Panc1 (cell line): ENCODE results near the gene ACP7. TPM values are rescaled to one million over a fixed set of nuclear protein-coding genes. Genes with fewer than 3 reads are reported as not detected.

ENCODE experiments used
- ATAC-seq: fragments of 200-7000 bp; cut with Tn5 transposase; 2 replicates; pipeline ENCODE4 v1.9.1; 2020; ENCODE audit warnings: mild to moderate bottlenecking, moderate library complexity
- BruUV-seq: library from RNA; stranded (reverse); fragments of 400-500 nt; replicated peaks from 2 replicates; lab custom pipeline; 2021; lab: Mats Ljungman, UMichigan
- CTCF ChIA-PET: fragments of 300-600 bp; sonication (Branson Sonifier 250); formaldehyde crosslinking; loops from one replicate; lab custom pipeline; 2022; ENCODE audit warnings: antibody characterized with exemption; lab: Charles Lee
- POLR2A ChIA-PET: fragments of 300-600 bp; sonication (Branson Sonifier 250); formaldehyde crosslinking; loops from one replicate; lab custom pipeline; 2022; ENCODE audit warnings: antibody characterized with exemption; lab: Charles Lee
- DNase-seq: peaks from one replicate; pipeline ENCODE4 v3.0.0-alpha.2; 2010; ENCODE audit warnings: low read depth, low spot score
- H3K27ac ChIP-seq: 2 replicates; pipeline ENCODE4 v1.5.1; 2011; ENCODE audit warnings: mild to moderate bottlenecking, low read length, inconsistent platforms
- H3K27me3 ChIP-seq: fragments of 200-500 bp; sonication (Bioruptor generic); 2 replicates; pipeline ENCODE4 v1.6.0; 2014; ENCODE audit warnings: low read length, inconsistent platforms; ENCODE audit not compliant: control insufficient read depth, insufficient read depth
- H3K36me3 ChIP-seq: fragments of 200-500 bp; sonication (Bioruptor generic); 2 replicates; pipeline ENCODE4 v1.5.1; 2014; ENCODE audit warnings: inconsistent platforms, mild to moderate bottlenecking, low read length, moderate library complexity; ENCODE audit not compliant: control insufficient read depth, insufficient read depth
- H3K4me1 ChIP-seq: 2 replicates; pipeline ENCODE4 v1.5.1; 2011; ENCODE audit warnings: inconsistent platforms, mild to moderate bottlenecking, low read length, moderate library complexity; ENCODE audit not compliant: control insufficient read depth, insufficient read depth
- H3K4me3 ChIP-seq, 2 experiments: 2 replicates each; pipeline ENCODE4 v1.5.1; 2011 to 2012; ENCODE audit warnings: low read depth in 2 of 2, low read length in 2 of 2, mild to moderate bottlenecking in 2 of 2, inconsistent platforms in 1 of 2, moderate library complexity in 1 of 2
- H3K9me3 ChIP-seq: fragments of 200-500 bp; sonication (Bioruptor generic); 2 replicates; pipeline ENCODE4 v1.5.1; 2014; ENCODE audit warnings: low read depth, mild to moderate bottlenecking, inconsistent platforms, low read length, moderate library complexity; ENCODE audit not compliant: control insufficient read depth, insufficient read depth
- CTCF ChIP-seq: fragments of 450-650 bp; IDR thresholded peaks from 2 replicates; pipeline ENCODE4 v1.5.1; 2017; ENCODE audit warnings: mild to moderate bottlenecking
- POLR2AphosphoS5 ChIP-seq: IDR thresholded peaks from 2 replicates; pipeline ENCODE4 v1.6.1; 2012; ENCODE audit warnings: mild to moderate bottlenecking, low read depth, low read length, moderate library complexity
- SIN3A ChIP-seq: IDR thresholded peaks from 2 replicates; pipeline ENCODE4 v1.6.1; 2012; ENCODE audit warnings: low read depth, mild to moderate bottlenecking, low read length, moderate library complexity, borderline replicate concordance; ENCODE audit not compliant: insufficient read depth
- TCF7L2 ChIP-seq: IDR thresholded peaks from 2 replicates; pipeline ENCODE4 v1.6.1; 2011; ENCODE audit warnings: mild to moderate bottlenecking, low read depth, low read length, inconsistent platforms
- in situ Hi-C: cut with HindIII; loops from 2 replicates; pipeline ENCODE4 v1.10.0; 2016; ENCODE audit warnings: low sequenced_read_pairs, low pct_unique_long_range_greater_than_20kb
- intact Hi-C: fragments of 100-400 bp; cut with micrococcal nuclease; formaldehyde crosslinking; loops from one replicate; pipeline ENCODE4 v1.10.0; 2022; ENCODE audit not compliant: unreplicated experiment
- total RNA-seq: library from RNA; stranded (reverse); gene quantifications from one replicate; pipeline ENCODE4 v1.2.1, GENCODE V29; 2021; ENCODE audit not compliant: unreplicated experiment
- TF ChIP-seq, protein P1 (sequence below), 2 experiments: IDR thresholded peaks; 2 replicates each; pipeline ENCODE4 v1.6.1; 2011 to 2012; ENCODE audit warnings: low read depth in 2 of 2, control low read depth in 1 of 2, low read length in 1 of 2, mild to moderate bottlenecking in 1 of 2, moderate library complexity in 1 of 2; ENCODE audit not compliant: insufficient read depth in 1 of 2

The ACP7 gene
- total RNA-seq, 1 experiment from 2014 or later = 10.3 TPM

- DNase-seq (no peak), ATAC-seq (peak; percentile 64)
- ChIA-PET POLR2A (interaction anchor here (1.2 kb wide), 1 partner anchor 43 kb away, joined by 4 read pairs; no protein-coding TSS in a partner anchor), CTCF (interaction anchor here (0.6 to 1.1 kb wide), 4 partner anchors 22 to 282 kb away, joined by 4 to 8 read pairs (median 4); no protein-coding TSS in a partner anchor)
- in situ Hi-C loops = no loop called here
- peaks cover 31% of the 10 kb centered on the region for H3K4me1 ChIP-seq
- H3K36me3 ChIP-seq = no peaks in the 10 kb centered on the region
- H3K4me3 ChIP-seq = no peak overlapping the region
- intact Hi-C loops = no loop called here
- H3K9me3 ChIP-seq = no peaks in the 10 kb centered on the region
- H3K27me3 ChIP-seq = no peaks in the 10 kb centered on the region
- TF ChIP-seq CTCF (no peak), TCF7L2 (no peak), POLR2AphosphoS5 (no peak), SIN3A (no peak)
- TF ChIP-seq, protein P1, sequence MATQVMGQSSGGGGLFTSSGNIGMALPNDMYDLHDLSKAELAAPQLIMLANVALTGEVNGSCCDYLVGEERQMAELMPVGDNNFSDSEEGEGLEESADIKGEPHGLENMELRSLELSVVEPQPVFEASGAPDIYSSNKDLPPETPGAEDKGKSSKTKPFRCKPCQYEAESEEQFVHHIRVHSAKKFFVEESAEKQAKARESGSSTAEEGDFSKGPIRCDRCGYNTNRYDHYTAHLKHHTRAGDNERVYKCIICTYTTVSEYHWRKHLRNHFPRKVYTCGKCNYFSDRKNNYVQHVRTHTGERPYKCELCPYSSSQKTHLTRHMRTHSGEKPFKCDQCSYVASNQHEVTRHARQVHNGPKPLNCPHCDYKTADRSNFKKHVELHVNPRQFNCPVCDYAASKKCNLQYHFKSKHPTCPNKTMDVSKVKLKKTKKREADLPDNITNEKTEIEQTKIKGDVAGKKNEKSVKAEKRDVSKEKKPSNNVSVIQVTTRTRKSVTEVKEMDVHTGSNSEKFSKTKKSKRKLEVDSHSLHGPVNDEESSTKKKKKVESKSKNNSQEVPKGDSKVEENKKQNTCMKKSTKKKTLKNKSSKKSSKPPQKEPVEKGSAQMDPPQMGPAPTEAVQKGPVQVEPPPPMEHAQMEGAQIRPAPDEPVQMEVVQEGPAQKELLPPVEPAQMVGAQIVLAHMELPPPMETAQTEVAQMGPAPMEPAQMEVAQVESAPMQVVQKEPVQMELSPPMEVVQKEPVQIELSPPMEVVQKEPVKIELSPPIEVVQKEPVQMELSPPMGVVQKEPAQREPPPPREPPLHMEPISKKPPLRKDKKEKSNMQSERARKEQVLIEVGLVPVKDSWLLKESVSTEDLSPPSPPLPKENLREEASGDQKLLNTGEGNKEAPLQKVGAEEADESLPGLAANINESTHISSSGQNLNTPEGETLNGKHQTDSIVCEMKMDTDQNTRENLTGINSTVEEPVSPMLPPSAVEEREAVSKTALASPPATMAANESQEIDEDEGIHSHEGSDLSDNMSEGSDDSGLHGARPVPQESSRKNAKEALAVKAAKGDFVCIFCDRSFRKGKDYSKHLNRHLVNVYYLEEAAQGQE (IDR thresholded peaks at IDR 0.05; ENCODE audit: insufficient read depth in 1 of 2, low read depth in 2 of 2, low read length in 1 of 2) = no peak
- BruUV-seq = TSS peak; percentile 22
- peak overlapping the region; percentile 0; the same call in 1 of the 2 replicates for H3K27ac ChIP-seq
Measured at GRCh38 chr19:39144290-39145071, 60.3 kb downstream of the ACP7 start.

DNA sequence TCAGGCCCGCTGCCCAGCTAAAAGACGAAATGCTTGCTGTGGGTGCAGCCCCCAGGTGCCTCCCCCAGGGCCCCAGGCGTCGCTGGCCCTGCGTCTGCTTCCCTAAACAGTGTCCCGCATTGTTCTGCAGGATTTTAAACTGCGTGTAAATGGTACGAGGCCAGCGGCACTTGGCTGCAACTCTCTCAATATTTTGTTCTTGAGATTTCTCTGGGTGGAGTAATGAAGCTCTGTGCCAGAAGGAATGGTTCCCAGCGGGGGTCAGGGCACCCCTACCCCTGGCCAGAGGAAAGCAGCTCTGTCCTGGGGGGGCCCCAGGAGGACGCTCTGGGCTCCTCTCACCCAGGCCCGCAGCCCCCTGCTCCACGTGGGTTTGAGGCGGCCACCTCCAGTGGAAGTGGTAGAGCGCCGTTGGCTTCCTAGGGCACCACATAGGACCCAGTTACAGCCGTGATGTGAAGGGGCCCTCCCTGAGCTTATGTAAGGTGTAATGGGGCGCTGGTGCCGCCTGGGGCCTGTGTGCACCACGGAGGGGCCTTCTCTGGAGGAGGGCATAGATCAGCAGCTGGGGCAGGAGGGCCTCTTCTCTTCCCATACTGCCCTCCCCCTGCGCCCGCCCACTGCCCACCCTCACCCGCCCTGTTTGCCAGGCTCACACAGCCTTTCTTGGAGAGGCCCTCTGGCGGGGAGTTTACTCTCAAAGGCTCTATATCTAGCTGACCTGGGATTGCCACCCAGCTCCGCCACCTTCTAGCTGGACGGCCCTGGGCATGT lies 61.2 kb downstream of the ACP7 start:
- peak; percentile 49 for ATAC-seq
- Histone ChIP-seq H3K27me3 (no peaks in the 10 kb centered on the region), H3K4me1 (peaks cover 22% of the 10 kb centered on the region), H3K27ac (no peak overlapping the region), H3K36me3 (no peaks in the 10 kb centered on the region), H3K4me3 (no peak overlapping the region), H3K9me3 (no peaks in the 10 kb centered on the region)
- BruUV-seq = no TSS peak
- DNase-seq = no peak
- no peak for TF ChIP-seq TCF7L2
- TF ChIP-seq, protein P1 (IDR thresholded peaks at IDR 0.05; ENCODE audit: insufficient read depth in 1 of 2, low read depth in 2 of 2, low read length in 1 of 2) = no peak
- TF ChIP-seq POLR2AphosphoS5 = no peak
- no peak for TF ChIP-seq SIN3A
- TF ChIP-seq CTCF = no peak
- intact Hi-C loops (no loop called here), in situ Hi-C loops (no loop called here)
- POLR2A ChIA-PET = interaction anchor here (0.6 kb wide), 1 partner anchor 17 kb away, joined by 3 read pairs; no protein-coding TSS in a partner anchor
- CTCF ChIA-PET = interaction anchor here (0.6 to 1.1 kb wide), 3 partner anchors 23 to 281 kb away, joined by 4 to 8 read pairs (median 4); no protein-coding TSS in a partner anchor
